NT2/D1 (cell line): Measurements from ENCODE around the gene PCSK9.

Experiments used
- SUZ12 ChIP-seq: IDR thresholded peaks from 2 replicates; pipeline ENCODE4 v1.6.1; 2011; ENCODE audit not compliant: insufficient read length, insufficient read depth; ENCODE audit errors: extremely low read depth
- YY1 ChIP-seq: IDR thresholded peaks from 2 replicates; pipeline ENCODE4 v1.6.1; 2011; ENCODE audit not compliant: insufficient read length, insufficient read depth
- ZNF274 ChIP-seq: IDR thresholded peaks from 2 replicates; pipeline ENCODE4 v1.6.1; 2011; ENCODE audit warnings: mild to moderate bottlenecking, low read depth, low read length

DNA sequence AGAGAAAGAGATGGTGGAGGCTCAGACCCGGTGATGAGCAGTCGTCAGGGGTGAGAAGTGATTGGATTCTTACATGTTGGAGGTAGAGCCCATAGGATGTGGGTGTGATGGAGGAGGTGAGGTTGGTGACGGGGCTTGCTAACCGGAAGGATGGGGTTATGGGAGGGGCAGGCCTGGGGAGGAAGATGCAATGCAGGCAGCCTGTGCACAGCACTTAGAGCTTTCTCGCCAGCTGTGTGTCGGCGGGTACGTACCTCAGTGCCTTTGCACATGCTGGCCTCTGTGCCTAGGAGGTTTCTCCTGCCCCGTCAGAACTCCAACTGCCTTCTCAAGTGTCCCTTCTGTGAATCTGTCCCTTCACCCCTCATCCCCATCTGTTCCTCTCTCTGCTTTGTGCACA, 43.5 kb upstream of the PCSK9 start:
- TF ChIP-seq SUZ12 (no peak), ZNF274 (no peak), YY1 (no peak)
